T-helper 2 cell treated with Interferon-gamma antibody and Interleukin-4, amounts not matched to agents 5 μg/mL and 100 μg/mL, for 36 hours (primary cell): Measurements from ENCODE around the gene ZKSCAN2.

ENCODE experiments used
- DNase-seq: peaks from one replicate; pipeline ENCODE4 v3.0.0; 2021; ENCODE audit warnings: low spot score
- H3K27ac Mint-ChIP-seq: one replicate; pipeline ENCODE4 v1.8.0; 2021; ENCODE audit warnings: mild to moderate bottlenecking, mixed read lengths
- H3K27me3 Mint-ChIP-seq: one replicate; pipeline ENCODE4 v1.8.0; 2021; ENCODE audit warnings: low read depth, mixed read lengths
- H3K36me3 Mint-ChIP-seq: one replicate; pipeline ENCODE4 v1.8.0; 2021; ENCODE audit warnings: low read depth, mixed read lengths
- H3K4me1 Mint-ChIP-seq: one replicate; pipeline ENCODE4 v1.8.0; 2021; ENCODE audit warnings: low read depth, mixed read lengths
- H3K4me3 Mint-ChIP-seq: one replicate; pipeline ENCODE4 v1.8.0; 2022; ENCODE audit warnings: mild to moderate bottlenecking, moderate library complexity, mixed read lengths
- H3K9me3 Mint-ChIP-seq: one replicate; pipeline ENCODE4 v1.8.0; 2021; ENCODE audit warnings: mixed read lengths

The ZKSCAN2 gene

DNA sequence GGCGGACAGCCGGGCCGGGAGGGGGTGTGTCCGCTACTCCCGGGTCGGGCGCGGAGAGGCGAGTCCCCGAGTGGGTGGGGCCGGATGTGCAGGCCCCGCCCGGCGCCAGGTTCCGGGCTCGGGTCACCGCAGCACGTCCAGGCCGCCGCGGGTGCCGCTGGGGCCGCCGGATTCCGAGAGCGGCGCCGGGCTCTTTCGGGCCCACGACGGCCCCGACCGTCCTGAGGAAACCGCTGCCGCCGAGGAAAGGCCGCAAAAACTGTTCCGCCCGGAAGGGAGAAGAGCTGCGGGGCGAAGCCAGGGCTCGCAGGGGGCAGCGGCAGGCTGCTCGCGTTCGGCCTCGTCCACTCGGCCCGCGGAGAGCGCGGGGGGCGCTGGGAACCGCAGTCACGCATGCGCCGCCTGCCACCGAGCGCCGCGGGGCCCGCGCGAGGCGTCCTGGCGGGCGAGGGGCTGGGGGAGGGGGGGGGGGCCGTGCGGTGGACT is at the start of gene ZKSCAN2:
Gene ZKSCAN2, minus strand, starts transcription at position 376 of the 486 bp plus-strand sequence. CDS start 718 bp downstream, outside the sequence.
- Mint-ChIP-seq H3K36me3 (peaks cover 25% of the 10 kb centered on the region), H3K27ac (peak within 1 kb of the TSS; percentile 98), H3K27me3 (no peaks in the 10 kb centered on the region), H3K9me3 (no peaks in the 10 kb centered on the region), H3K4me3 (peak within 1 kb of the TSS; percentile 99), H3K4me1 (peaks cover 40% of the 10 kb centered on the region)
- DNase-seq, result peak; percentile 89

DNA sequence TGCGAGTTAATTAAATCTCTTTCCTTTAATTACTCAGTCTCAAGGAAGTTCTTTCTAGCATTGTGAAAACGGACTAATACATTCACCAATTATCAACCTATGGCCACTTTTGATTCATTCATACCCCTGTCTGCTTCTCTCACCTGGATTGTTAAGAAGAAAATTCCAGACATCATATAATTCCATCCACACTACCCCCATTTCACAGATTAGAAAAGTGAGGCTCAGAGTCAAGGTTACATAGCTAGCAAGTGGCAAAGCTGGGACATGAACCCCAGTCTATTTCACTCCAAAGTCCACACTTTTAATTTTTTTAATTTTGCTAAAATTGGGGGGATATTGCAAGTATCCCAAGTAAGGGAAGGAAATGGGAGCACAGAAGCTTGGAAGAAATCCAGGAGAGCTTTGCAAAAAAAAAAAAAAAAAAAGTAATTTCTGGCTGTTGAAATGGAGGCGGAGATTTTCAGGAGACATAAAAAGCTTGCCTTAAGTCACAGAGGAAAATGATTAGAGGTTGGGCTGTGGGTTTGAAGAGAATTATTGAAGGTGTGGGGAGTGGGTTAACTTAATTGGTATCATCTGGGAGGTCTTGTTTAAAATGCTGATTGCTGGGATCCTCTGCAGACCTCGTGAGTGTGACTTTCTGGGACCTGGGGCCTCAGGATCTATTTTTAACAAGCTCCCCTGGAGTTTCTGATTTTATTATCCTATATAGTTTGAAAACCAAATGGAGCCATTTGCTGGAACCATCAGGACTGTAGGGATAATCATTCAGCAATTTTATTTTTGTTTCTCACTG is 42.3 kb upstream of the ZKSCAN2 start:
- H3K4me3 Mint-ChIP-seq, result no peak overlapping the region

DNA sequence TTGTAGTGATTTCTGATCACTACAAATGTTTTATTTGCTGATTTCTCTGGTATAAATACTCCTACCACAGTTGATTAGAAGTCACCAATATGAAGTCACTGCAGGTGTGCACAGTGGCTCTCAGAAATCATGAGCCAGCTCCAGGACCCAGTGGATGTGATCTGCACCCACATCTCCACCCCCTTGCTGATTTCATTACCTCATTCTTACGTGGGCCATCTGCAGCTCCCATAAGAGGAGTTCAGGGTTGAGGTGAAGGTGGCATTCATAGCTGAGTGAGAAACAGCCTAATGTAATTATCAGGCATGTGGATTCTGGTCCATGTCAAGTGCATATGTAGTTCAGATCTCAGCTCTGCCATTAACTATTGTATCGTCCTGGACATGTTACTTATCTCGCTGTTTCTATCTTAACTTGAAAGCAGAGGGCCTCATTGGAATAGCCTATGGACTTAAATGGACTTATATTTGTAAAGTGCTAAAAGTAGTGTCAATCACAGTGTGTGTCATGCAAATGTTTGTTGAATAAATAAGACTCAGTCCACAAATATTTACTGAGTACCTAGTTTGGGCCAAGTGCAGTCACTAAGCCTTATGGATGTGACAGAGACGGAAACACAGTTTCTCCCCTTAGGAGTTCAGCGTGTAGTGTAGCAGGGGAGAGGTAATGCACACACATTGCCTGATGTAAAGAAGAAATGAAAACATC is 40.7 kb upstream of the ZKSCAN2 start:
- no peak for DNase-seq
- no peak overlapping the region for H3K4me3 Mint-ChIP-seq

More for the DNA sequence above, 42.3 kb upstream of the ZKSCAN2 start:
- H3K27me3 Mint-ChIP-seq, result no peaks in the 10 kb centered on the region
- no peak overlapping the region for H3K27ac Mint-ChIP-seq
- H3K36me3 Mint-ChIP-seq, result no peaks in the 10 kb centered on the region
- peaks cover 13% of the 10 kb centered on the region for H3K4me1 Mint-ChIP-seq
- DNase-seq, result no peak
- H3K9me3 Mint-ChIP-seq, result no peaks in the 10 kb centered on the region

DNA sequence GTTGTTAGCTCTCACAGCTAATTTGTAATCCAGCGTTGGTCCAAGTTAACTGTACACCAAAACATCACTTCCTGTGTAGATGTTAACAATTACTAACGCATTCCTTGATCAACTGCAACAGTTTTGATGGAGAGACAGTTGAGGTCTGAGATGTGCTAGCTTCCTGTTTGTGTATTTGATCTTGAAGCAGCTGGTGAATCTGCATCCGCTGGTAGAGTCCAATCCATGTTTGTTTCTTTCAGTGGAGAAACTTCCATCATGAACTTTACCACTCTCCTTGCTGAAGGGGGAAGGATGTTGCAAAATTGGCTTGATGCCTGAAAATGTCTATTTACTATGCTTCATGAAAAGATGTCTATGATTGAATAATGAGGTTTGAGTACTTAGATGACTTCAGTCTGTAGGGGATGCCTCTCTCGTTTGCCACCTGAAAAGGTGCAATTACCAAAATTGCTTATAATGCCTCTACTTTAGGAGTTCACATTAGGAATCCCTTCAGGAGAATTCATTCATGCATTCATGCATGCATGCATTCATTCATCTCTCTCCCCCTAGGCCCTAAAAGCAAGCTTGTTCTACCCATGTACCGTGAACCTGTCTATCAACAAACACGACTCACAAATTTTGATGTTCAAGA is 39.6 kb upstream of the ZKSCAN2 start:
- Mint-ChIP-seq H3K36me3 (peaks cover 2% of the 10 kb centered on the region), H3K27me3 (no peaks in the 10 kb centered on the region), H3K4me1 (peaks cover 13% of the 10 kb centered on the region), H3K4me3 (peak overlapping the region; percentile 17), H3K27ac (peak overlapping the region; percentile 42), H3K9me3 (no peaks in the 10 kb centered on the region)
- no peak for DNase-seq

More for the DNA sequence above, 40.7 kb upstream of the ZKSCAN2 start:
- Mint-ChIP-seq H3K4me1 (peaks cover 13% of the 10 kb centered on the region), H3K9me3 (no peaks in the 10 kb centered on the region), H3K27me3 (no peaks in the 10 kb centered on the region), H3K27ac (no peak overlapping the region), H3K36me3 (no peaks in the 10 kb centered on the region)

DNA sequence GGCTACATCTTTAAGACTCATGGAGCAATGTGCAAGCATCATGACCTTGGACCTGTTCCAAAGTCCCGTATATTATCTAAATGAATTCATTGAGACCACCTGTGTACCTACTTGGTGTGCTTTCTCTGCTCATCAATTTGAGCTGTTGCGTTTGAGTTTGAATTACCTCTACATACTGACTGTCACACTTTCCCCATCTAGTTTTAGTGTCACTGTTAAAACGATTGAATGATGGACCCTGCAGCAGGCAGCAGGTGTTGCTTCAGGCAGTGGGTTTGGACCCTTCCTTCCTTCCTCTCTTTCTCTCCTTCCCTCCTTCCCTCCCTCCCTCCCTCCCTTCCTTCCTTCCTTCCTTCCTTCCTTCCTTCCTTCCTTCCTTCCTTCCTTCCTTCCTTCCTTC is 33.9 kb upstream of the ZKSCAN2 start:
- no peak for DNase-seq
- no peaks in the 10 kb centered on the region for H3K27me3 Mint-ChIP-seq
- H3K9me3 Mint-ChIP-seq, result no peaks in the 10 kb centered on the region
- no peak overlapping the region for H3K4me3 Mint-ChIP-seq
- H3K4me1 Mint-ChIP-seq, result peaks cover 4% of the 10 kb centered on the region
- no peak overlapping the region for H3K27ac Mint-ChIP-seq
- H3K36me3 Mint-ChIP-seq, result peaks cover 2% of the 10 kb centered on the region

DNA sequence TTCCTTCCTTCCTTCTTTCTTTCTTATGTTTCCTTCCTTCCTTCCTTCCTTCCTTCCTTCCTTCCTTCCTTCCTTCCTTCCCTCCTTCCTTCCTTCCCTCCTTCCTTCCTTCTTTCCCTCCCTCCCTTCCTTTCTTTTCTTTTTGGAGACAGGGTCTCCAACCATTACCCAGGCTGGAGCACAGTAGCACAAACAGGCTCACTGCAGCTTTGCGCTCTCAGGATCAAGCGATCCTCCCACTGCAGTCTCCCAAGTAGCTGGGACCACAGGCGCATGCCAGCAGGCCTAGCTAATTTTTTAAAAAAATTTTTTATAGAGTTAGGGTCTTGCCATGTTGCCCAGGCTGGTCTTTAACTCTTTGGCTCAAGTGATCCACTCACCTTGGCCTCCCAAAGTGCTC is 31.8 kb upstream of the ZKSCAN2 start:
- Mint-ChIP-seq H3K9me3 (peaks cover under 1% of the 10 kb centered on the region), H3K27ac (no peak overlapping the region), H3K27me3 (no peaks in the 10 kb centered on the region), H3K36me3 (peaks cover 2% of the 10 kb centered on the region), H3K4me3 (no peak overlapping the region), H3K4me1 (no peaks in the 10 kb centered on the region)
- no peak for DNase-seq

DNA sequence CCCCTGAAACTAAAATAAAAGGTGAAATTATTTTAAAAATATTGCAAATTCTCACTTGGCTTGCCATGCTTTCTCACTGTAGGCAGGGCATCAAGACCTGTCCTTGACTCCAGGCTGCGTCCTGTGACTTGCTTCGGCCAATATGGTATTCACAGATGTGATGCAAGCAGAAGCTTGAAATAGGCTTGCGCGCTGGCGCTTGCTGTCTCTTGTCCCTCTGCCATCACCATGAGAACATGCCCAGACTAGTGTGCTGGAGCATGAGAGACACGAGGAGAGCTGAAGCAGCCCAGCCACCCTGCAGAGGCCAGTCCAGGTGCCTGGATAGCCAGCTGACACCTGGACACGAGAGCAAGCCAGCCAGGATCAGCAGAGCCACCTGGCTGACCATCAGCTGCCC is 21.8 kb upstream of the ZKSCAN2 start:
- peaks cover 14% of the 10 kb centered on the region for H3K9me3 Mint-ChIP-seq
- no peak for DNase-seq
- H3K27ac Mint-ChIP-seq, result no peak overlapping the region
- H3K36me3 Mint-ChIP-seq, result no peaks in the 10 kb centered on the region
- H3K4me3 Mint-ChIP-seq, result no peak overlapping the region
- no peaks in the 10 kb centered on the region for H3K27me3 Mint-ChIP-seq
- no peaks in the 10 kb centered on the region for H3K4me1 Mint-ChIP-seq

DNA sequence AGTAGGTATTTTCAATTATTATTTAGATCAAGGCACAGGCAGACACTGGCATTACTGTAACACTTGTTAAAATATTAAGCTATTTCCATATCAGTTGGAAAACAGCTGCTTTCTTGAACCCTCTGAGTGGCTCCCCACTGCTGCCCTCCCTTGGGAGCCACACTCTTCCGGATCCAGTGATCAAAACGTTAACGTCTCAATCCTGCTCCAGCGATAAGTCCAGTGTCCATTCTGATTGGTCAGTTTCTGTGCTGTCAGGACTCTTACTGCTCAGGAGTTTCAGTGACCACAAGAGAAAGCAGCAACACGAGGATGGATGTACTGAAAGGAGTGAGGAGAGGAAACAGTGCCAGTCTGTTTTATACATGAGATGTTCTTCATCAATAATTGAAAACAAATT is 13.8 kb upstream of the ZKSCAN2 start:
- no peak for DNase-seq
- H3K9me3 Mint-ChIP-seq, result no peaks in the 10 kb centered on the region
- peaks cover 12% of the 10 kb centered on the region for H3K36me3 Mint-ChIP-seq
- no peak overlapping the region for H3K4me3 Mint-ChIP-seq
- no peak overlapping the region for H3K27ac Mint-ChIP-seq
- no peaks in the 10 kb centered on the region for H3K27me3 Mint-ChIP-seq
- H3K4me1 Mint-ChIP-seq, result no peaks in the 10 kb centered on the region

DNA sequence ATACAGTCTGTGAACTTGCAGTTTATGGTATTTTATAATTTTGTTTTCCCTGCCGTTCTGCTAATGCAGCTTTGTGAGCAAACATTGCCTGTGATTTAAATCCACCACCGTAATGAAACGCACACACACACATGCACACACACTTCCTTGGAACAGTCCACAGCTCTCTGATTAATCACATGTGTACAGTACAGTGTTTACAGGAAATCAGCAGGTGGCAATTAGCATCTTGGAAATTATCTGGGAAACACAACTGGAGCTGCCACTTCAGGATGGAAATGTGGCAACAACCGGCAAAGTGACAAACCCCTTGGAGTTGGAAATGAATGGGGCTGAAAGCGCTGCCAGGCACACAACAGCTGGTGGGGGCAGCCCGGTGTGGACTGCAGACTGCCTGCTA is 12.9 kb upstream of the ZKSCAN2 start:
- no peaks in the 10 kb centered on the region for H3K27me3 Mint-ChIP-seq
- H3K36me3 Mint-ChIP-seq, result peaks cover 20% of the 10 kb centered on the region
- H3K9me3 Mint-ChIP-seq, result no peaks in the 10 kb centered on the region
- H3K27ac Mint-ChIP-seq, result no peak overlapping the region
- H3K4me3 Mint-ChIP-seq, result no peak overlapping the region
- H3K4me1 Mint-ChIP-seq, result no peaks in the 10 kb centered on the region
- DNase-seq, result no peak

DNA sequence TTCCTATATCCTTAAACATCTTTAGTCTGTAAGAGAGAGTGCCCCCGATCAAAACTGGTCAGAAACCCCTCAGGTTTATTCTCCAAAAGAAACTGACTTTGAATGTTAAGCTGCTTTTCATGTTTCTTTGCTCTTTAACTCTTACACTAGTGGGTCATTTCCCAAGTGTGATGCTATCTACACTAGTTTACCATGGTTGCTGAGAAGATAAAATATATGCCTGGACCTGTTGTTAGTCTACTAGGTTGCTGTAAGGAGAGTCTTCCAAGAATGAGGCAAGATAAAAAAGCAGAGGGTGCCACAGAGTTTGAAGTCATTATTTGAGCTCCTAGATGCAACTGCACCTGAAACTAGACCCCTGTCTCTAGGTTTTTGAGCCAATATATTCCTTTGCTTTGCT is 12.2 kb upstream of the ZKSCAN2 start:
- H3K27ac Mint-ChIP-seq, result no peak overlapping the region
- DNase-seq, result no peak
- no peaks in the 10 kb centered on the region for H3K9me3 Mint-ChIP-seq
- H3K4me3 Mint-ChIP-seq, result no peak overlapping the region
- H3K4me1 Mint-ChIP-seq, result no peaks in the 10 kb centered on the region
- peaks cover 22% of the 10 kb centered on the region for H3K36me3 Mint-ChIP-seq
- no peaks in the 10 kb centered on the region for H3K27me3 Mint-ChIP-seq

DNA sequence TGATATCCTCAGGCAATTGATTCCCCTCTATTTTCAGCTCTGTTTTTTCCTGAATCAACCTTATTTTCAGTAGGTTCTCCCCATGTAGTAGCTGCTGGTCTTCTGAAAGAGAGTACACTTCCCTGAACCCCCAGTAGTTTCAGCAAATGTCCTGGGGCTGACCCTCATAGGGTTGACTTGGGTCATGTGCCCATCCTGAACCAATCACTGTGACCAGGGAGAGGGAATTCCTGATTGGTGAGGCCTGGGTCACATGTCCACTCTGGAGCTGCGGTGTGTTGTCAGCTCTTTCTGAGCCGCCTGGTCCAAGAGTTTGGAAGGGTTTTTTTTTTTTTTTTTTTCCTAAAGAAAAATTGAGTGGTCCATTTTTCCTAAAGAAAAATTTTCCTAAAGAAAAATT is 8.3 kb upstream of the ZKSCAN2 start:
- Mint-ChIP-seq H3K27me3 (no peaks in the 10 kb centered on the region), H3K4me3 (no peak overlapping the region), H3K4me1 (peaks cover 4% of the 10 kb centered on the region), H3K27ac (no peak overlapping the region), H3K9me3 (no peaks in the 10 kb centered on the region), H3K36me3 (peaks cover 33% of the 10 kb centered on the region)
- no peak for DNase-seq

DNA sequence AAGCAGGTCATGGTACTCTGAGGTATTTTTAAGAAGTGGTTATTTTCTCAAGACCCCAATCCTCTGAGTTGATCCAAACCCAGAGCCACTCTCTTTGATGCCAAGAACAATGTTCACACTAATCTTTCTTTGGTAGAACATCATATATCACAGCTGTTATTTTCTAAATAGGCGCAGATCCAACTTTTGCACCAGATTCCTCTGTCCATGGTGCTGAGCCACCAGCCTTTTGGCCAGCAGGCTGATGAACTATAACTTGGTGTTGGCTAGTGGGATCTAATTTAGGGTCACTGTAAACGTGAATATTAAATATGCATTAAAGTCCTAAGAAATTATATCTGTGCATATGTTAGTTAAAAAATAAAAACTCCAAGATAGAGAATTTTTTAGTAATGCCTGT is 7.0 kb upstream of the ZKSCAN2 start:
- Mint-ChIP-seq H3K4me1 (peaks cover 9% of the 10 kb centered on the region), H3K4me3 (no peak overlapping the region), H3K36me3 (peaks cover 37% of the 10 kb centered on the region), H3K27me3 (no peaks in the 10 kb centered on the region), H3K9me3 (no peaks in the 10 kb centered on the region), H3K27ac (no peak overlapping the region)
- no peak for DNase-seq

DNA sequence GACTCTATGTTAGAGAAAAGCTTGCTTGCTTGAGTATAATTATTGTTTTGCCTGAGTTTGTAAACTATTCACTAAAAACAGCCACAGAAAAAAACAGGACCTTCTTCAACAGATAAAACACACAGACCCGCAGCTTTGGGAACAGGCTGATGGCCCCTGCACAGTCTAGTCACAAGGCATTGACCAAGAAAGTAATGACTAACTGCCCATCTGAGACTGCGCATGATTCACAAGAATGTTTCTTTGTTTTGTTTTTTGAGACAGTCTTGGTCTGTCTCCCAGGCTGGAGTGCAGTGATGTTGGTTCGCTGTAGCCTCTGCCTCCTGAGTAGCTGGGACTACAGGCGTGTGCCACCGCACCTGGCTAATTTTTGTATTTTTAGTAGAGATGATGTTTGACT is 2.8 kb upstream of the ZKSCAN2 start:
- Mint-ChIP-seq H3K4me1 (peaks cover 33% of the 10 kb centered on the region), H3K4me3 (no peak overlapping the region)

DNA sequence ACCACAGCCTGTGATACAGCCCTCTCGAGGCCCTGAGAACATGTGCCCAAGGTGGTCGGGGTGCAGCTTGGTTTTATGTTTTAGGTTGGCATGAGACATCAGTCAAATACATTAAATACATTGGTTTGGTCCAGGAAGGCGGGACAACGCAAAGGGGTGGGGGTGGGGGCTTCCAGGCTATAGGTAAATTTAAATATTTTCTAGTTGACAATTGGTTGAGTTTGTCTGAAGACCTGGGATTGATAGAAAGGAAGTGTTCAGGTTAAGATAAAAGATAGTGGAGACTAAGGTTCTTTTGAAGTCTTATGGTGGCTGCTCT is 1.2 kb upstream of the ZKSCAN2 start:
- DNase-seq, result no peak
- no peaks in the 10 kb centered on the region for H3K9me3 Mint-ChIP-seq
- H3K4me1 Mint-ChIP-seq, result peaks cover 33% of the 10 kb centered on the region
- no peaks in the 10 kb centered on the region for H3K27me3 Mint-ChIP-seq
- peak overlapping the region; percentile 95 for H3K27ac Mint-ChIP-seq
- H3K4me3 Mint-ChIP-seq, result peak overlapping the region; percentile 99
- peaks cover 31% of the 10 kb centered on the region for H3K36me3 Mint-ChIP-seq

More for the DNA sequence above, 2.8 kb upstream of the ZKSCAN2 start:
- no peak overlapping the region for H3K27ac Mint-ChIP-seq
- H3K9me3 Mint-ChIP-seq, result no peaks in the 10 kb centered on the region
- peaks cover 35% of the 10 kb centered on the region for H3K36me3 Mint-ChIP-seq
- no peaks in the 10 kb centered on the region for H3K27me3 Mint-ChIP-seq
- no peak for DNase-seq
